GM19025 (cell line): ENCODE results near the gene INTS14.
A peak's percentile ranks its signal among the peaks of the same experiment; 100 is the strongest.

Source experiments
- ATAC-seq: cut with Tn5 transposase; IDR thresholded peaks from one replicate; pipeline ENCODE4 v1.9.1; 2021; ENCODE audit warnings: mild to moderate bottlenecking, low read depth, moderate library complexity; ENCODE audit not compliant: unreplicated experiment

The INTS14 gene

DNA sequence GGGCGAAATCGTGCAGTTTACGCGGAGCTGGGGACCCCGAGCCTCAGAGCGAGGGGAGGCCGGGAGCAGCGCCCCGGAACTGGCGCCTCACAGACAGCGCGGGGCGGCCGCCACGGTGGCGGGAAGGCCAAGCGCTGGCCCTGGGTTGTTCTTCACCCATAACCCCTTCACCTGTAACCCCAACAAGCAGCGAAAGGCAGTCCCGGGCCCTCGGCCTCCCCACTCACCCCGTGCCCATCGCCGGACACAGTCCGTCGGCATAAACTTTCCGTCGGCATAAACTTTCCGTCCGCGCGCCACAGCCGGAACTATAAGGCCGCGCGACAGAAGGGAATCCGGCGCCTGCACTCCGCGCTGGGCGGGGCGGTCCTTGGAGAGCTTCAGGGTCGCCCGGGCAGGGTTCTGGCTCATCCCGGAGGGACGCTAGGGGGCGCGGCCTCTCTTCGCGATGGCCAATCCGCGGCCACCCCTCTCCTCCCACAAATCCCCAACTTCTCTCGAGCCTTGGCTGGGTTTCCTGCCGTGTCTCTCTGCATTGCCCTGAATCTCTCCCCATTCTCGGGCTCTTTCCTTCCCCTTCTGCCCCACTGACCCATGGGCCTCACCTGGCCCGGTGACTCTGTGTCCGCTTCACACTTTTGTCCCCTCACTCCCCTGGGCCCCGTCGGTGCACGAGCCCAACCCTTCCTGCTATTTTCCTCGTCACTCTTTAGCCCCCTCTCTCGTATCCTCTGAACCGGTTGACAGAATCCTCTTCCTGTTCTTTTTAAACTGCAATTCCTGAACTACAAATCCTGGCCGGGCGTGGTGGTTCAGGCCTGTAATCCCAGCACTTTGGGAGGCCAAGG is at the start of gene INTS14:
Gene INTS14, minus strand, starts transcription at position 261 of the 848 bp plus-strand sequence. CDS start 3,751 bp downstream, outside the sequence.
- peak; percentile 97 for ATAC-seq

DNA sequence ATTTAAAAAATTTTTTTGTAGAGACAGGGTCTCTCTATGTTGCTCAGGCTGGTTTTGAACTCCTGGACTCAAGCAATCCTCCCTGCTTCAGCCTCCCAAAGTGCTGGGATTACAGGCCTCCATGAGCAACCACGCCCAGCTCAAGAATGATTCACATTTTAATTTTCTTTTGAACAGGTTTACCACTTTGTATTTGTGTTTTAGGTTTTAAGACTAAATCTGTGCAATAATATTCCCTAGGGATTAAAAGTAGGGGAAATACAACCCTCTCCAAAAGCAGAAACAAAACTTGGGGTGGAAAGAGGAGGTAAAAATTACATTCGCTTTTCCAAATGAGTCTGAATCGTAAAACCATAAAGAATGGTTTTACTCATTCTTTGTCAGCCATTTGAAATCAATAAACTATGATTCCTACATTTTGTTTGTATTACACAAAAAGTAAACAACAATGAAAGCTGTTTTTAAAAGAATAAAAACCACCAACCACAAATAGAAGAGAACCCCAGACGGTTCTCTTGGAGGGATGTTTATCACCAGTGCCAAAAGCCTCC is 48.6 kb upstream of the INTS14 start:
- ATAC-seq, result no peak

DNA sequence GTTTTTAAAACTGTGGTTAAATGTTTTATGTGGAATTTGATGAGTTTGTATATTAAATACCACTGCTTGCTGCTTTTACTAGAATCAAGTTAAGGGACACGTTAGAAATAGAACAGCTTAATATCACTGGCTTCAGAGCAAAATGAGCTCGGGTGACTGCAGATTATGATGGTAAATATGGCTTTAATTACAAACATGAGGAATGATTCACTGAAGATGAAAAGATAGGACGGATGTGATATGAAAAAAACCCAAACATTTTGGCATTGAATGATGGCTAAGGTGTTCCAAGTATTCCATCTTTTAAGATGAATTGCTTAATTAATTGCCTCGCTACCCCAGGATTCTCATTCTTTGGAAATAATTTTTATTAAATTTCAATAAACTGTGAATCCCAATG is 44.5 kb upstream of the INTS14 start:
- ATAC-seq, result no peak

DNA sequence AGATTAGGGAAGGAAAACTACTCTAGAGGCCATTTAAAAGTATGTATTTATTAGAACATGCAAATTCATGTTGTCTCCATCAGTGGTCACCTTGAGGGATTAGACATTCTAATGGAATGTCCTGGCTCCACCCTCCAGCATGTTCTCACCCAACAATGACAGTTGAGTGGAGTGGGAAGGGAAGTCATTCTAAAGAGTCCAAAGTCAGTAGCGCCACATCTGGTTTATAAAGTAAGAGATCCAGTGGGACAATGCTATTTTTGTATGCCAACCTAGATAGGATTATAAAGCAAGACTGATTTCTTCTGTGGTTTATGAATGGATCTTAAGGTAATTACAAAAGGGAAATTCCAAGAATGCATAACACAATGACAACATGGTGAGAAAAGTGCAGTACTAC is 44.1 kb upstream of the INTS14 start:
- no peak for ATAC-seq

DNA sequence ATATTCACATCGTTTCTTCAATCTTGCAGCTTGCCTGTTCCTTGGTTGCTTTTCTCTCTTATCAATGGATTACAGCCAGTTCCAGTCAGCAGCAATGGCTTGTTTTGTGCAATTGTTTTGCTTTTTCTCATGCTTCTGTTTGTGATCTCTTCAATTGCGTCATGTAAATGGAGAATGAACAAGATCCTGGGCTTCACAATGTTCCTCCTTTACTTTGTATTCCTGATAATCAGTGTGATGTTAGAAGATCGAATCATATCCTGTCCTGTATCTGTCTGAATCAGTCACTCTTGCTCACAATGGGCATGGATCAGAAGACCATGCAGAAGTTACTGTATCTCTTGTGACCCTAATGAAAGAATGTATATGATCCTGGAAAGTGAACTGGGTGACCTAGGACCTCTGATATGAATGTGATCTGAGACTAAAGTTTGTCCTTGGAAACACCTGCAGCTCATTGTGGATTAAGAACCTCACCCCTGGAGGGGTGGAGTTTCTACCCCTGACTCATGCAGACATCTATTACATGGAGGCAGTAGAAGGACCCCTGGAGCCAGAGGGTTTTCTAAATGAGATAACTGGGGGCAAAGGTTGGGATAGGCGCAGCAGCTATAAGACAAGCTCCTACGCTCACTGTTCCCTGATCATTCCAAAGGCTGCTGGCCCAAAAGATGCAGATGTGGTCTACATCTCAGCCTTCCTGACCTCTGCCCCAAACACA is 43.0 kb upstream of the INTS14 start:
- no peak for ATAC-seq

DNA sequence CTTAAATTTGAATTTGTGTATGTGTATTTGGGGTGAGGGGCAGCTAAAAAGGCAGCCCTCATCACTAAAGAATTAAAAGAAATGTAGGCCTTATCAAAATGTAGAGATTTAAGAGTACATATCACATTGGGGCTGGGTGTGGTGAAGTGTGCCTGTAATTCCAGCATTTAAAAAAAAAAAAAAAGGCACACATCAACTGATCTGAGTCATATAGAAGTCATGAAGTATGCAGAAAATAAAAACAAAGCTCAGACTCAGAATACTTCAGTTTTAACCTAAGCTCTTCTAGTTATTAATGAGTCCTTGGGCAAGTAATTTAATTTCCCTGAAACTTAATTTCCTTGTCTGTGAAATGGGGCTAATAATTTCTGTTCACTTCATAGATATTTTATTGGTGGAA is 42.4 kb upstream of the INTS14 start:
- no peak for ATAC-seq

DNA sequence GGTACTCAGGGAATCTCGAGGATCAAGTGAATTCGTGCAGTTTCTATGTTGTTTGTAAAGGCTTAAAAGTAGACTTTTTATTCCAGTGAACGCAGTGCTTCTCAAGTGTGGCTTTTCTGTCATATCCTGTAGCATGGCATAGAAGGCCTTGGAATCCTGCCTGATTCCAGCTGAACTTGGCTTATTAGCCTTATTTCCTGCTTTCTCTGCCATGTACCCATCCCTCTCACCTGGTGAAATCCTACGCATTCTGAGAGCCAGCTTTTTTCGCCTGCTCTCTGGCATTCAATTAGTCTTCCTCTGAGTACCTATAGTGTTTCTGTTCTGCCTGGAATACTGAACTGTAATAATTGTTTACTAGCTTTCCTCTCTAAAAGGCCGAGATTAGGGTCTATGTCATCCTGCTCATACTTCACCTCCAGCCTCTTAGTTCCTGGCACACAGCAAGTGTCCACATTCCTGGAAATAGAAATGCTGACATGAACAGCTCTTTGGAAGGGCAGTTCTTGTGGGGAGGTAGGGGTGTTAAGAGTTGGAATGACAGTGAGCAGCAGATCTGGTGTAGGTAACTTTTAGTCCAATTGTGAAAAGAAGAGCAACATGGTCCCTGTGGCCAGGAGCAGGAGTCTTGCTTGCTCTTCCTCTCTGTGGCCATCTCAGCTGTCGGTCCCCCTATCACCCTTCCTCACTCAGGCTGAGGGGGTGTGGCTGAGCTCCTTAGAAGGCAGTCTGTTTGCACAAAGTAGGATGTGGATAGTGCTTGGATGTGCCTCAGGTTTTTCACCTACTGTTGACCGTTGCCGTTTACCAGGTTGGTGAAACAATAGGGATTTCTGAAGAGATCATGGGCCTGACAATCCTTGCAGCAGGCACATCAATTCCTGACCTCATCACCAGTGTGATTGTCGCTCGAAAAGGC is 41.2 kb upstream of the INTS14 start:
- ATAC-seq, result no peak

DNA sequence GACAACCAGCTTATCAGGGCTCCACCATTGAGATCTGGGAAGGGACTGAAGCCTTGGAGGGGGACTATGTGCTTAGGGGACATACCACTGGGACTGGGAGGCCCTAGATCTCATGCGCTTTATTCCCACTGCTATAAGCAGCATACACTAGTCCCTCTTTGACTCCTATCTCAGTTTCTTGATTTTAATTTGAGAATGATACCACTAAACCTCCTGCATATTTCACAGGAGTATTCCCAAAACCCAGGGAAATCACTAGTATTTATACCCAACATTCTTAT is 40.1 kb upstream of the INTS14 start:
- no peak for ATAC-seq

DNA sequence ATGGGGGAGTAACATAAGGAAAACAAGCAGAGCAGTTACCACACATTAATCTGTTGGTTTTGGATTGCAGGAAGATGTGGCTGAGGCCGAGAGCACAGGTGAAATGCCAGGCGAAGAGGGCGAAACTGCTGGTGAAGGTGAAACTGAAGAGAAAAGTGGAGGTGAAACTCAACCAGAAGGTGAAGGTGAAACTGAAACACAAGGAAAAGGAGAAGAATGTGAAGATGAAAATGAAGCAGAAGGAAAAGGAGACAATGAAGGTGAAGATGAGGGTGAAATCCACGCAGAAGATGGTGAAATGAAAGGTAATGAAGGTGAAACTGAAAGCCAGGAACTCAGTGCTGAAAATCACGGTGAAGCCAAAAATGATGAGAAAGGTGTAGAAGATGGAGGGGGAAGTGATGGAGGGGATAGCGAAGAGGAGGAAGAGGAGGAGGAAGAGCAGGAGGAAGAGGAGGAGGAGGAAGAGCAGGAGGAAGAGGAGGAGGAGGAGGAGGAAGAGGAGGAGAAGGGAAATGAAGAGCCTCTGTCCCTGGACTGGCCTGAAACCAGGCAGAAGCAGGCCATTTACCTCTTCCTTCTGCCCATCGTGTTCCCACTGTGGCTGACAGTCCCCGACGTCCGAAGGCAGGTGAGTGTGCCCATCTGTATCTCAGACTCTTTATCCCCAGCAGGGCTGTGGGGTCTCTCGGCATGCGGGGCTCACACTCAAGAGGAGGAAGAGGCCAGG is 39.5 kb upstream of the INTS14 start:
- ATAC-seq, result no peak

DNA sequence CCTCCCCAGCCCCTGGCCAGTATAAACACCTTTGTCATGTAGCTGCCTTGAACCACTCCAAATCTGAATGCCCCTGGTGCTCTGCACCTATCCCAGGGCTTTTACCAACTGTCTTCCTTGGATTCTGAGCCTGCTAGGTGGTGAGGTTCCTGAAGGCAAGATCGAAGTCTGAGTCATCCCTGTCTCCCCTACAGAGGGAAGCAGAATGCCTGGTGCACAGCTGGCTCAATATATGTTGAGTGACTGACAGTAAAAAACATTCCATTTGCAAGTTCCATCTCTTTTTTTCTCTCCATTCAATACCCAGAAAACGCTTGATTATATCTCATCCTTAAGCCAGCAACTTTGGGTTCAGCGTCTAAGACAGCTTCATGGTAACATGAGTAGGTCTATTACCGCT is 35.6 kb upstream of the INTS14 start:
- no peak for ATAC-seq

DNA sequence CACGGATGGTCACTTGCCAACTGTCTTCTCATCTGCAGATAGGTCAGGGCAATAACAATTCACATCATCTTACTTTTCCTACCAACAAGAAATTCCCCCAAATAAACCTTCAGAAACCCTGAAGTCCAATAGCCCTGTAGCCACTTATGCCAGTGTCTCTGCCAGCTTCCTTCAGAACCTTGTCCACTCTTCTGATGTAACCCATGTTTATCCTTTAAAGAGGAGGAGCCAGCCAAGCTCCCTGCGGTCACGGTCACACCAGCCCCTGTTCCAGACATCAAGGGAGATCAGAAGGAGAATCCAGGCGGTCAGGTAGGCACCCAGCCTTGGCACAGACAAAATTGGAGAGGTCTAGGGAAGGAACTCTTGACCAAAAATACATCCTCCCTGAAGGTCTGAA is 34.5 kb upstream of the INTS14 start:
- no peak for ATAC-seq

DNA sequence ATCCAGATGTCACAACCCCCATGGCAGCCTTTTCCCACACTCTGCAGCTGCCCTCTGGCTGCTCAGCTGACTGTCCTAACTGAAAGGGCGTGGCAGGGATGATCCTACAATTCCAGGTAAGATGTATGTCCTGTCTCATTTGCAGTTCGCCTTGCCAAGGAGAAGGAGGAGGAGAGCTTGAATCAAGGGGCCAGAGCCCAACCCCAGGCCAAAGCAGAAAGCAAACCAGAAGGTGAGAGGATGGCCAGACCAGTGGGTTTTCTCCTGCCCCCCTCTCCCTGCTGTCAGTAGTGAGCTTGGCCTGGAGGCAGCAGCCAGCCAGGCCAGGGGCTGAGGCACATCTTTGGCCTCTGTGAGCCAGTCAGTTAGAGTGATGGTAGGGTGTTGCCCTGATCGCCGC is 33.4 kb upstream of the INTS14 start:
- no peak for ATAC-seq

DNA sequence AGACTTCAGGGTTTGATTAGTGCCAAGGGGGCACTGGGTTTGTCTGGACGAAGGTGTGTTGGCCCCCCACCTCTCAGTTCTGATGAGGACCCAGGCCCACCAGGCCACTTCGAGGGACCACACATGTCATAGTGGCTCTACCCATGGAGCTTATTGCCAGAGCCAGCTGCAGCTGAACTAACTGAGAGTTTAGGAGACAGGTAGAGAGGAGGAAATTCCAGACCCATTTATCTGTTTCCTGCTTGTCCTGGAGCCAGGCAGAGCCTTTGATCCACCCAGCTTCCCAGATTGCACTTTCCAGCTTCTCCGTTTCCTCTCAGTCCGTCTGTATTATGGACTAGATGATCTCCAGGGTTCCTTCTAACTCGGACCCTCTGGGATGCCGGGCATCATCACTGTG is 31.7 kb upstream of the INTS14 start:
- ATAC-seq, result no peak

DNA sequence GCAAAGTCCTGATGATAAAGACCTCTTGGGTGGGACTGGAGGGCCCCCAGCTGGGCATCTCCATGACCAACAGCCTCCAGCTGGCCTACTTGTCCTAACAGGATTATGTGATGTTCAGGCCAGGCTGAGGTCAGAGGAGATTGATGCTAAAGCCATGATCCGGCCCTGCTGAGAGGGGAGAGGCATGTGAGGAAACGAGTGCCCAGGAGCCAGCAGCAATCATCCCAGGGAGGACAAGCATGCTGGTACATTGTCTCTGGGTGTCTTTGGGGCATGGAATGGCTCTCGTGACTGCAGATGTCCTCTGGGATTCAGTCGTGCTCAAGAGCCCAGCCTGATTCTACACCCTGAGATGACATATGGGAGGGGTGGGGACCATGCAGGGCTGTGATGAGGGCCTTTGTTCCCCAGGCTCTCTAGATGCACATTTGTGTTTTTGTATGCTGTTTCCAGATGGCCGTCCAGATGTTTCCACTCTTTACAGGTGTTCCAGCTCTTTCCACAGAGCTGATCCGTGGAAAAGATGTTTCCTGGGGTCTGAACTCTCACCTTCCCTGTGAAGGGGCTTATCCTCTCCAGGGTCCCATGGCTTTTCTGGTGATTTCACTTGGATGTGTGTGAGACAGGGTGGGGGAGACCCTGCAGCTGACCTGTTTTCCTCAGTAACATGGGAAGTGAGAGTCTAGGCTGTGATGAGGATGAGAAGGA is 31.0 kb upstream of the INTS14 start:
- no peak for ATAC-seq

DNA sequence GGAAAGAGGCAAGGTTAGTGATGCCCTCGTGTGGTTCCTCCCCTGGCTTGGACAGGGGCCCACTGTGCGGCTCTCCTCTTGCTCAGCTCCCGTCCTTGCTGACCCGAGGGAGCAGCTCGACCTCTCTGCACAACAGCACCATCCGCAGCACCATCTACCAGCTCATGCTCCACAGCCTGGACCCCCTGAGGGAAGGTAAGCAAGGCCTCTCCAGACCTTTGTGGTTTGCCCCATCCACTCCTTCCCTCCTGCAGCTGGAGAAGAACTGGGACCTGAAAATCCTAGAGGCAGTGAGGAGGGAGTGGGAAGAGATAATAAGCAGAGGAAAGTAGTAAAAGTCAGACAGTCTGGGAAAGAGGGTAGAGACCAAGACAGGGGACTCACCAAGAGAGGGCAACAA is 28.6 kb upstream of the INTS14 start:
- no peak for ATAC-seq

DNA sequence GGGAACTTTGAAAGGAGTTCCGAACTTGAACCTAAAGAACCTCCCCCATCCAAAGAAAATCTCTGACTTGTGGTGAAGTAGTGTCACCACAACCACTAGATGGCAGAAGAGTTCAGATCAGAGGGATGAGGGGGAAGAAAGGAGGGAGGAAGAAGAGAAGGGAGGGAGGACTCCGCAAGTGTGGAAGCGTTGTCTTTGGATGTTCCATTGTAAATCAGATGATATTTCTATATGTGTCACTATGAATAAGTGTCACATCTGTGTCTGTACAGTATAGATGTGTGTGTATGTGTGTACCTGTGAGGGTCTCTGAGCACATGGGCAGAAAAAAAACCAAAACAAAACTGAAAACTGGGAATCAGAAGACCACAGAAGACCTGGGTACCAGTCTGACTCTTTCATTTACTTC is 27.8 kb upstream of the INTS14 start:
- ATAC-seq, result no peak

DNA sequence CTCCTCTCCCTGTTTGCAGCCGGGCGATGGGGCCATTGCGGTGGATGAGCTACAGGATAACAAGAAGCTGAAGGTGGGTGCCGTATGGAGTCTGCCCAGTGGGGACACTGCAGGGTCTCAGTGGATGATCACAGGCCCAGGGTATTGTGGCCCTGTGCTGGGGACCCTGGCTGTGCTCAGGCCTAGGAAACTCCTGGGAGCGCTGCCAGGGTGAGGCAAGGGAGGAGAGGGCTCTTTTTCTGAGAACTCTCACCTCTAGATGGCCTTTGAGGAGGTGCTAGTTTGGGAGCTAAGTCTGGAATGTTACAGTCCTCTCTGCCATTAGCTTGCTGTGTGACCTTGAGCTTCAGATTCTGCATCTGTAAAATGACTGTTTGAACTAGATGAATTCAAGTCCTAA is 27.2 kb upstream of the INTS14 start:
- no peak for ATAC-seq

DNA sequence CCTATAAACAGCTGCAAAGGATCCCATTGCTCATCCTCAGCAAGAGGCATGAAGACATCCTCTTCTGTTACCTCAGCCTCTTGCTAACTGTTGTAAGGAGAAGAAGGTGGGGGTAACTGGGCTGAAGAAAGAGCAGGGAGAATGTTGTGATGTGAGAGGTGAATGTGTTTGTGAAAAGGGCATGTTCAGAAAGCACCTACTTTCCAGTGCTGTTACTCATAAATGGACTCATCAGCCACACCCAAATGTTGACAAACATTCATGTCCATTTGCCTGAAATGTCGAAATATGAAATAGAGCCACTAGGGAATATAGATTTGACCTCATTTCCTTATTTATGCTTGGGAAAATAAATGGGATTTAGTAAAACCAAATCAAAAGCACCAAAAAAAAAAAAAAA is 23.4 kb upstream of the INTS14 start:
- no peak for ATAC-seq

DNA sequence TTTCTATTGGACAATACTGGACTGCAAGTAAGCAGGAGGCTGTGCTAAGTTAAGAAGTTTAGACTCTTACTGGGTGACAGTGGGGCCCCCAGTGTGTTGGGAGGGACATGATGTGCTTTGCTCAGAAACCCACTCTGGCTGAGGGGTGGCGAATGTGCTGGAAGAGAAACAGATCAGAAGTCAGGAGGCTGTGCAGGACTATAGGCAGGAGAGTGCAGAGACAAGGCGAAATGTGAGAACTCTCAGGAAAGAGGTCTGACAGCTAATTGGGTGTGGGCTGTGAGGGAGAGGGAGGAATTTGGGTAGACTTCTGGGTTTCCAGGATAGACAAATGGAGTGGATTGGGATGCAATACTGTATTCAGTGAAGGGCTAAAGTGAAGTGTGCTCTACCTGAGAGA is 22.8 kb upstream of the INTS14 start:
- no peak for ATAC-seq
